IPS-18a (cell line): Measurements from ENCODE around the gene SSC4D.
"Not testable (repeated sequence)": the region's sequence is repeated elsewhere in the genome, so short reads cannot be mapped to it uniquely, and the experiment has no call there.

Source experiments
- H3K27ac ChIP-seq: one replicate; pipeline ENCODE4 v1.5.1; 2013; ENCODE audit warnings: low read length
- H3K27me3 ChIP-seq: one replicate; pipeline ENCODE4 v1.6.1; 2013; ENCODE audit warnings: mild to moderate bottlenecking, low read length; ENCODE audit not compliant: control insufficient read depth, insufficient read depth
- H3K36me3 ChIP-seq: one replicate; pipeline ENCODE4 v1.6.1; 2013; ENCODE audit warnings: low read depth, low read length; ENCODE audit not compliant: control insufficient read depth
- H3K4me1 ChIP-seq: one replicate; pipeline ENCODE4 v1.6.1; 2013; ENCODE audit warnings: low read depth, low read length; ENCODE audit not compliant: control insufficient read depth
- H3K4me3 ChIP-seq: one replicate; pipeline ENCODE4 v1.5.1; 2013; ENCODE audit warnings: low read length
- H3K9ac ChIP-seq: one replicate; pipeline ENCODE4 v1.6.1; 2013; ENCODE audit warnings: mild to moderate bottlenecking, low read length, moderate library complexity
- H3K9me3 ChIP-seq: one replicate; pipeline ENCODE4 v1.6.1; 2013; ENCODE audit warnings: low read depth, low read length; ENCODE audit not compliant: control insufficient read depth

The SSC4D gene

DNA sequence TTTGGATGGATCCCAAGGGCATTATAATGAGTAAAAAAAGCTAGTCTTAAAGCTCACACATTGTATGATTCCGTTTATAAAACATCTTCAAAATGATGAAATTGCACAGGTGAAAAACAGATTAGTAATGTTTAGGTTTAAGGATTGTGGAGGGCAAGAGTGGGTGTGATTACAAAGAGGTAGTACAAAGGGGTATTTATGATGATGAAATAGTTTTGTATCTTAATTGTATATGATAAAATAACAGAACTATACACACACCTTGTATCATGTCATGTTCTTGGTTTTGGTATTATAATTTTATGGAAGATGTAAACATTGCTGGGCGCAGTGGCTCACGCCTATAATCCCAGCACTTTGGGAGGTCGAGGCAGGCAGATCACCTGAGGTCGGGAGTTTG is 2.8 kb upstream of the SSC4D start:
- no peaks in the 10 kb centered on the region for H3K9me3 ChIP-seq
- no peak overlapping the region for H3K4me3 ChIP-seq
- no peaks in the 10 kb centered on the region for H3K27me3 ChIP-seq
- H3K9ac ChIP-seq: no peak overlapping the region
- H3K4me1 ChIP-seq: no peaks in the 10 kb centered on the region
- no peaks in the 10 kb centered on the region for H3K36me3 ChIP-seq
- no peak overlapping the region for H3K27ac ChIP-seq

DNA sequence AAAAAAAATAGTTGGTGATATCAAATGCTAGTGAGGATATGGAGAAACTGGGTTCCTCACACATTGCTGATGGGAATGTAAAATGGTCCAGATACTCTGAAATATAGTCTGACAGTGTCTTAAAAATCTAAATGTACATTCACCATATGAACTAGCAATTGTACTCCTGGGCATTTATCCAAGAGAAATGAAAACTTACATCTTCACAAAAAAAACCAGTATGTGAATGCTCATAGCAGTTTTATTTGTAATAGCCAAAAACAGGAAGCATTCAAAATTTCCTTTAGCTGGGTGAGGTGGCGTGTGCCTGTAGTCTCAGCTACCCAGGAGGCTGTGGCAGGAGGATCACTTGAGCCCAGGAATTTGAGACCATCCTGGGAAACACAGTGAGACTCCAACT is 2.1 kb upstream of the SSC4D start:
- H3K36me3 ChIP-seq: no peaks in the 10 kb centered on the region
- H3K9ac ChIP-seq: no peak overlapping the region
- H3K4me1 ChIP-seq: no peaks in the 10 kb centered on the region
- H3K4me3 ChIP-seq: no peak overlapping the region
- H3K9me3 ChIP-seq: no peaks in the 10 kb centered on the region
- H3K27ac ChIP-seq: no peak overlapping the region
- H3K27me3 ChIP-seq: no peaks in the 10 kb centered on the region

GRCh38 chr7:76408121-76408560 is 1.4 kb downstream of the SSC4D start:
- Histone ChIP-seq H3K27ac (no peak overlapping the region), H3K4me3 (no peak overlapping the region), H3K4me1 (no peaks in the 10 kb centered on the region), H3K9me3 (no peaks in the 10 kb centered on the region), H3K9ac (no peak overlapping the region), H3K36me3 (no peaks in the 10 kb centered on the region), H3K27me3 (no peaks in the 10 kb centered on the region)

DNA sequence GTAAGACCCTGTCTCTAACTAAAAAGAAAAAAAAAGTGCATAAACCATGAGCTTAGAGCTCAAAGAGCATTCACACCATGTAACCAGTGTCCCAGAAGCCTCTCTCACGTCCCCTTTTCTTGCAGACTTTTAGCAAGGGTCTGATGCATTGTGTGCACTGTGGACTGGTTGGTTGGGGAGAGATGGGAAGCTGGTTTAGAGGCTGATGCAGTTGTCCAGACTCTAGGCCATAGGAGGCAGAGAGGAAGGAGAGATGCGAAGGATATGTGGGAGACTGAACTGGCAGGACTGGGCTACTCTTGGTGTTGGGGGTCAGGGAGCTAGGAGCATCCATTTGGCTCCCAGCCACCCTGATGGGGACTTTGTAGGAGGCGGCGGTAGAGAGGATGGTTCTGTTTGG is 1.8 kb downstream of the SSC4D start:
- H3K9ac ChIP-seq: no peak overlapping the region
- no peaks in the 10 kb centered on the region for H3K27me3 ChIP-seq
- no peak overlapping the region for H3K27ac ChIP-seq
- no peaks in the 10 kb centered on the region for H3K4me1 ChIP-seq
- no peaks in the 10 kb centered on the region for H3K36me3 ChIP-seq
- no peak overlapping the region for H3K4me3 ChIP-seq
- H3K9me3 ChIP-seq: no peaks in the 10 kb centered on the region

DNA sequence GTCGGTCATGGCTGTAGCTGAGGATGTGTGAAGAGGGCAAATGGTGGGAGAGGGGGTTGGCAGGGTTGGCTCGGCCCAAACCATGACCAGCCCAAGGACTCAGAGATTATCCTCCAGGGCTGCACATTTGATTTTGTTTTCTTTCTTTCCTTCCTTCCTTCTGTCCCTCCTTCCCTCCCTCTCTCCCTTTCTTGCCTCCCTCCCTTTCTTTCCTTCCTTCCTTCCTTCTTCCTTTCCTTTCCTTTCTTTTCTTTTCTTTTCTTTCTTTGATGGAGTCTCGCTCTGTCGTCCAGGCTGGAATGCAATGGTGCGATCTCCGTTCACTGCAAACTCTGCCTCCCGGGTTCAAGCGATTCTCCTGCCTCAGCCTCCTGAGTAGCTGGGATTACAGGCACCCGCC is 3.8 kb downstream of the SSC4D start:
- no peak overlapping the region for H3K9ac ChIP-seq
- no peak overlapping the region for H3K4me3 ChIP-seq
- no peaks in the 10 kb centered on the region for H3K9me3 ChIP-seq
- H3K4me1 ChIP-seq: no peaks in the 10 kb centered on the region
- no peaks in the 10 kb centered on the region for H3K27me3 ChIP-seq
- no peak overlapping the region for H3K27ac ChIP-seq
- no peaks in the 10 kb centered on the region for H3K36me3 ChIP-seq

DNA sequence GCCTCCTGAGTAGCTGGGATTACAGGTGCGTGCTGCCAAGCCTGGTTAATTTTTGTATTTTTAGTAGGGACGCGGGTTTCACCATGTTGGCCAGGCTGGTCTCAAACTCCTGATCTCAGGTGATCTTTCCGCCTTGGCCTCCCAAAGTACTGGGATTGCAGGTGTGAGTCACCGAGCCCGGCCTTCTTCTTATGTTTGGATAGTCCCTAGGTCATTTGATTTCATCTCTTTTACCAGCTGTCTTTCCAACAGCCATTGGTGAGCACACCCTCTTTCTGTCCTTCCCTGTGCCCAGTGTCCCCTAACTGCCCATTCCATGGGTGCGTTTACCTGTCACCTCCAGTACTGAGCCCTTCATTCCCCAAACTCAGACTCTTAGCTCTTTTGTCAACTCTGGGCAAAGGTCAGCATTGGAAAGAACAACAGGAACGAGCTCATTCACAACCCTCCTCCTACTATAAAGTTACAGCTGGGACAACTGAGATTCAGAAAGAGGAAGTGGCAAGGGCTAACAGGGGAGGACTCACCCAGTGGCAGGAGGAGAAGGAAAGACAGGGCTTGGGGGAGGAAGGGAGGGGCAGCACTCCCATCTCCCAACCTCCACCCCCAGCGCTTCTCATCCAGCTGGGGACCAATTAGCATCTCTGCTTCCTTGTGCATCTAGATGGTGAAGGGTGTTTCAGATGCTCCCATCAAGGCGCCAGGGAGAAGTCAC is 5.6 kb downstream of the SSC4D start:
- Histone ChIP-seq H3K4me1 (no peaks in the 10 kb centered on the region), H3K4me3 (no peak overlapping the region), H3K27ac (no peak overlapping the region), H3K9me3 (no peaks in the 10 kb centered on the region), H3K36me3 (no peaks in the 10 kb centered on the region), H3K27me3 (no peaks in the 10 kb centered on the region), H3K9ac (no peak overlapping the region)

- H3K4me3 ChIP-seq, H3K36me3 ChIP-seq, H3K9me3 ChIP-seq, H3K9ac ChIP-seq, H3K4me1 ChIP-seq, H3K27me3 ChIP-seq, H3K27ac ChIP-seq: not testable (repeated sequence)
These were observed 6.4 kb downstream of the SSC4D start for GRCh38 chr7:76403097-76403496.

DNA sequence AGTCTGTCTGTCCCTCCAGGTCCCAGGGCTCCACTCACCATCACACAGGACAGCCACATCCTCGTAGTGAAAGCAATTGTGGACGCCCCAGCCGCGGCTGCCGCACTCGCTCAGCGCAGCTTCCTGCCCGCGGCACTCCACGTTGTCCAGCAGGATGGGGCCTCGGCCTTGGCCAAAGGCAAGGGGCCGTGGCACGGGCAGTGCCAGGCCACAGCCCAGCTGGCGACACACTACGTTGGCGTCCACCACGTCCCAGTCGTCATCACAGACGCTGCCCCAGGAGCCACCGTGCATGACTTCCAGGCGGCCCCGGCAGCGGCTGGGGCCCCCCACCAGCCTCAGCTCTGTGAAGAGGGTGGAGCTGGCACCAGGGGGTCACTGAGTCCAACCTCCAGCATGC is 9.2 kb downstream of the SSC4D start:
- Histone ChIP-seq H3K4me3 (no peak overlapping the region), H3K9ac (no peak overlapping the region), H3K9me3 (no peaks in the 10 kb centered on the region)

GRCh38 chr7:76397409-76398183 is 11.9 kb downstream of the SSC4D start:
- no peaks in the 10 kb centered on the region for H3K36me3 ChIP-seq
- no peak overlapping the region for H3K9ac ChIP-seq

More for the DNA sequence above, 9.2 kb downstream of the SSC4D start:
- no peak overlapping the region for H3K27ac ChIP-seq
- peaks cover 5% of the 10 kb centered on the region for H3K27me3 ChIP-seq
- peaks cover 12% of the 10 kb centered on the region for H3K4me1 ChIP-seq
- no peaks in the 10 kb centered on the region for H3K36me3 ChIP-seq

DNA sequence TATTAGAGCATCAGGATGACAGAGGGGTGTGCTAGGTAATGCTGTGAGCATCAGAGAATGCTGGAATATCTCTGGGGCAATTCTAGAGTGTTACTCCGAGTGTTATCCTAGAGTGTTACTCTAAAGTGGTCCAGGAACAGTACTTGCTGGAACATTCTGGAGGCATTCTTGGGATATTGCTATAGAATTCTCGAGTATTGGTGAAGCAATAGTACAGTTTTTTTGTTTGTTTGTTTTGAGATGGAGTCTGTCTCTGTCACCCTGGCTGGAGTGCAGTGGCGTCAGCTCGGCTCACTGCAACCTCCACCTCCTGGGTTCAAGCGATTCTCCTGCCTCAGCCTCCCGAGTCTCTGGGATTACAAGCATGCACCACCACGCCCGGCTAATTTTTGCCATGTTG is 12.6 kb downstream of the SSC4D start:
- Histone ChIP-seq H3K9me3 (no peaks in the 10 kb centered on the region), H3K36me3 (no peaks in the 10 kb centered on the region), H3K27ac (no peak overlapping the region), H3K27me3 (peaks cover 5% of the 10 kb centered on the region), H3K4me3 (no peak overlapping the region), H3K9ac (peak overlapping the region; percentile 28), H3K4me1 (peaks cover 16% of the 10 kb centered on the region)

More at GRCh38 chr7:76397409-76398183, 11.9 kb downstream of the SSC4D start:
- Histone ChIP-seq H3K27ac (no peak overlapping the region), H3K4me1 (peaks cover 15% of the 10 kb centered on the region), H3K9me3 (no peaks in the 10 kb centered on the region), H3K27me3 (peaks cover 5% of the 10 kb centered on the region), H3K4me3 (no peak overlapping the region)

GRCh38 chr7:76395965-76396726 is 13.4 kb downstream of the SSC4D start:
- H3K27me3 ChIP-seq: peaks cover 5% of the 10 kb centered on the region
- H3K9ac ChIP-seq: peak overlapping the region; percentile 28
- no peak overlapping the region for H3K27ac ChIP-seq
- H3K4me3 ChIP-seq: no peak overlapping the region
- no peaks in the 10 kb centered on the region for H3K36me3 ChIP-seq
- peaks cover 16% of the 10 kb centered on the region for H3K4me1 ChIP-seq
- no peaks in the 10 kb centered on the region for H3K9me3 ChIP-seq
